DND-41 (cell line): ENCODE data around the gene RASA4B.

ENCODE experiments used
- CTCF ChIP-seq: IDR thresholded peaks from 2 replicates; pipeline ENCODE4 v1.5.1; 2012; ENCODE audit warnings: borderline replicate concordance, low read length, moderate library complexity, mild to moderate bottlenecking; ENCODE audit not compliant: poor library complexity, severe bottlenecking; ENCODE audit errors: extremely low read depth
- EZH2 ChIP-seq: IDR thresholded peaks from 3 replicates; pipeline ENCODE4 v1.6.1; 2012; ENCODE audit warnings: borderline replicate concordance, low read depth, mild to moderate bottlenecking, moderate library complexity, low read length, inconsistent platforms; ENCODE audit not compliant: severe bottlenecking

- no peak for TF ChIP-seq EZH2
- no peak for TF ChIP-seq CTCF
Observed at GRCh38 chr7:102453319-102453718, 64.3 kb downstream of the RASA4B start.
